IPS DF 19.7 (cell line): ENCODE results near the gene KIF3B.
"Not testable (repeated sequence)": the region's sequence is repeated elsewhere in the genome, so short reads cannot be mapped to it uniquely, and the experiment has no call there.

ENCODE experiments used
- DNase-seq: peaks from one replicate; pipeline ENCODE4 v3.0.0-alpha.2; 2013; ENCODE audit warnings: low read depth, low spot score

KIF3B gene

GRCh38 chr20:32355907-32356621, 78.6 kb downstream of the KIF3B start:
- DNase-seq: not testable (repeated sequence)

- DNase-seq: no peak
Measured at GRCh38 chr20:32356622-32357374, 79.3 kb downstream of the KIF3B start.

GRCh38 chr20:32357375-32357868, 80.0 kb downstream of the KIF3B start:
- DNase-seq: no peak

GRCh38 chr20:32357869-32358631, 80.6 kb downstream of the KIF3B start, which contains the start of gene ASXL1:
Gene ASXL1 (plus strand): TSS chr20:32358331. CDS start chr20:32358776, 445 bp downstream.
- peak; percentile 88 for DNase-seq

- DNase-seq: no peak
Measured at GRCh38 chr20:32358632-32358882, 81.1 kb downstream of the KIF3B start.

- peak; percentile 94 for DNase-seq
Measured at GRCh38 chr20:32358883-32359632, 81.6 kb downstream of the KIF3B start.

DNA sequence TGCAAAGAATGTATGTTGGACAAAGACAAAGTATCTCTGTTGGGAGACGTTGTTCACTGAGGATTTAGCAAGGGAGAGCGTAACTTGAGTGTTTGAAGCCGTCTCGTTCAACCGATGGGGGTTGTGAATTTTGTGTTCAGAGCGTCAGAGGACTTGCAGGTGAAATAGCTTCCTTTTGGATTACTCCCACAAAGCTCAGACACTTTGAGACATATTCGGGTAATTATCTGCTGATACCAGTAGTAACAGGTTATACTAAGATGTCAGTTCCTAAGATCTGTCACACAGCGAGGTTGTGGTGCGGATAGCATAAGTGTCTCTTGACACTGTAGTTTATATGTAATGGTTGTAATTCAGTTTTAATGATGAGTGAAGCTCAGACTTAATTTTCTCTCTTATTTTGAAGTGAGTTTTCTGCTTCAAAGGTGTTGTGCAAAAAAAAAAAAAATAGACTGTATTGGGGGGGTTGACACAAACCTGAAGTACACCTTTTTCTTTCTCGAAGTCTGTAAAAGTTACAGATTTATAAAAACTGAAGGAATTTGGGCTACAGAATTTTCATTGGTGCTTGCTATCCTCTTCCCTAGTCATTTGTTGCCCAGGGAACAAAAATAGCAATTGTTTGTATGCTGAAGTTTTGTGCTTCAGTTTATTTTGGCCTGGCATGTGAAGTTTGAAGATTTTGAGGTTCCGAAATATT, 82.3 kb downstream of the KIF3B start:
- no peak for DNase-seq

DNA sequence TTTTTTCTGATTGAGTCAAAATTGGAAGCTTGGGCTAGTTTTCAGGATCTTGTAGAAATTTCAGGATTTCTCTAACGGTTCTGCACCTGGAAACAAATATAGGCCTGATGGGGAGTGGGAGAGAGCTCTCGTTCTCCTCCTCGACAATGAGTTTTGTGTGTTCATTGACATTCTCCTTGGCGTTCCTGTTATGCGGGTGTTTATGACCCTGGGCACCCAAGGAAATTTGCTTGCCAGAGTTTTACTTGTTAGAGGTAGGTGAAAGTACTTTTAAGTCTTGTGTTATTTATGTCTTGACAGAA, 82.8 kb downstream of the KIF3B start:
- DNase-seq: no peak

- no peak for DNase-seq
Measured at GRCh38 chr20:32362901-32363364, 85.5 kb downstream of the KIF3B start.

DNA sequence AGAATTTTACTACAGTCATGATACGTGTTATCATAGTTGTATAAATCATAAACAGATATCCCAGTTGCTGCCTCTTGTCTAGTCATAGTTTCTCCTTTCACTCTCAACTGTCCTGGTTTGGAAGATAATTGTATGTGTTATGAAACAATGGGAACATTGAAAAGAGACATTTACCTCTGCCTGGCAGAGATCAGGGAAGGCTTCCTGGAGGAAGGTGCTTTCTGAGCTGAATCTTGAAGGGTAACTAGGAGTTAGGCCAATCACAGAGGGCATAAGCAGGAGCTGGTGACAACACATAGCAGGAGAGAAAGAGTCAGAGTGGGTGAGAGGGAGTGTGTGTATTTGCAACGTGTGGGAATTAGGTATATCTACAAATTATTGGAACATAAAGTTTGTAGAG, 86.0 kb downstream of the KIF3B start:
- DNase-seq: no peak

- DNase-seq: no peak
Measured at GRCh38 chr20:32364554-32365208, 87.2 kb downstream of the KIF3B start.

DNA sequence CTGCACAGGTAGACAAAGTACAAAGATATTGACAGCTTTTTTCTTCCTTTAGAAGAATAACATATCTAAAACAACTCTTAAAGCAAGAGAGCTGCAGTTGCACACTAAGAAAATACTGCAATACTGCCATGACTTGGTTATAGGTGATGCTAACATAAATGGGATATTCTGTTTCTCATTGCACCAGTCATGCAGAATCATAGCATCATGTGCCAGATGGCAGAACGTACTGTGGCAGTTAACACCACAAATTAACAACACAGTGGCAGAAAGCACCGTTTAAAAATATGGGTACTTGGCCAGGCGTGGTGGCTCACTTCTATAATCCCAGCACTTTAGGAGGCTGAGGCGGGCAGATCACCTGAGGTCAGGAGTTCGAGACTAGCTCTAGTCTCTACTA, 88.1 kb downstream of the KIF3B start:
- DNase-seq: no peak

- no peak for DNase-seq
Measured at GRCh38 chr20:32366380-32366779, 88.9 kb downstream of the KIF3B start.

DNA sequence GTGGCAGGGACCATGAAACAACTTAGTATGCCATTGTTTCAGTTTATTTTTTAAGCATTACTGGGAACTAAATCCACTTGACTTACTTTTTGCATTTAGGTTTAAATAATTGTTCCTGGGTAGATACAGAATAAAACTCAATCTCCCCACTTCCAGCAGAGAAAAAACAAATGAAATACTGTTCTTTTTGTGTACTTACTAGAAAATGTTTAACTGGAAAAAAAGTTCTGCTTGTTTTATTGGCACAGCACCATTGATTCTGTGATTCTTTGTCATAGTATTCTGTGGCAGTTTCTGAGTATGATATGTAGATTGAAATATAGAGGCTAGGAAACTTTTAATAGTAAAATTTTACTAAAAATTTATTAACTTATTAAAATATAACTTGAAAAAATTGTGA, 90.9 kb downstream of the KIF3B start:
- no peak for DNase-seq

- DNase-seq: no peak
Measured at GRCh38 chr20:32368925-32369324, 91.5 kb downstream of the KIF3B start.

DNA sequence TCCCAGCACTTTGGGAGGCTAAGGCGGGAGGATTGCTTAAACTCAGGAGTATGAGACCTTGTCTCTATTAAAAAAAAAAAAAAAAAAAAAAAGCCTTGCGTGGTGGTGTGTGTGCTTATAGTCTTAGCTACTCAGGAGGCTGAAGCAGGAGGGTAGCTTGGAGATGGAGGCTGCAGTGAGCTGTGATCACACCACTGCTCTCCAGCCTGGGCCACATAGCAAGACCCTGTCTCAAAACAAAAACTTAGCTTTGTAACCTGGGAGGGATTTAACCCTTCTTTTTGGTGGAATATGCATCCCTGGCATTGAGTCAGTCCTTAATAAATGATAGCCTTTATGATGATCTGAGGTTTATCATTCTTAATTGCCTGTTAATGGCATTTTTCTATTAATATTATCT, 93.4 kb downstream of the KIF3B start:
- DNase-seq: no peak

DNA sequence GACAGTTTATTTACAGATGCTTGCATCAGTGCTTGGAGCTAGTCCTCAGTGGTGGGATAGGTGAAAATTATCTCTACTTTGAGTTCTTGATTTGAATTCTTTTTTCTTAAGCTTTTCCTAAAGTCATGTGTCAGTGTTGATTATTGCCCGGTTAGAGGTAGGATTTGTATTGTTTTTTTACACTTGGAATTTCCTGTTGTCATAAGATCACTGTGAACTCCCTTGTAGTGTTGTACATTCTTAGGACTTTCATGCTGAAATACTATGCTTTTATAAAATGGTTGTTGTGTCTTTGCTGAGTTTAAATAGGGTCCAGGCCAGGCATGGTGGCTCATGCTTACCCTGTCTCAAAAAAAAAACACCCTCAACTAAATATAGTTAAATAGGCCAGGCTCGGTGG, 101.0 kb downstream of the KIF3B start:
- no peak for DNase-seq

DNA sequence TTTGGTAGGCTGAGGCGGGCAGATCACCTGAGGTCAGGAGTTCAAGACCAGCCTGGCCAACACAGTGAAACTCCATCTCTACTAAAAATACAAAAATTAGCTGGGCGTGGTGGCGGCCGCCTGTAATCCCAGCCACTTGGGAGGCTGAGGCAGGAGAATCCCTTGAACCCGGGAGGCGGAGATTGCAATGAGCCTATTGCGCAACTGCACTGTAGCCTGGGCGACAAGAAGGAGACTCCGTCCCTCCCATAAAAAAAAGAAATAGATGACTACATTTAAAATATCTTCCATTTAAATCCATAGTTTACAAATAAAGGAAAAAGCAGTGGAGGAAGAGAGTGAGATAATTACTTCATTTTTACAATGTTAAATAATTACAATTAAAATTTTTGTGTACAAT, 102.6 kb downstream of the KIF3B start:
- not testable (repeated sequence) for DNase-seq

DNA sequence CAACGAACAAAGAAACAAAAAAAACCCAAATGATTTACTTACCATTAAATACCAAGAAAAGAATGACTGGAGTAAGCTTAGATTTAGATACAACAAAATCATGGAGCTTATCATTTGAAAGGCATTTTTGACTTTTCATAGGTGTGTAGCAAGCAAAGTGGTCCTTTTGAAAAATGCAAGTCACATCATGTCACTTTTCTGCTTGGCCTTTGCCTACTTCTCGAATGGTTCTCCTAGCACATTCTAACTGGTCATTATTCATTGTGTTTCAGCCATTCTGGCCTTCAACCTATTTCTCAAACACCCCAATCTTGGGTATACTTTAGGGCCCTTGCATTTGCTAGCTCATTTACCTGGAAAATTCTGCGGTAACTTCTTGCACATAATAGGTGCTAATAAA, 103.3 kb downstream of the KIF3B start:
- DNase-seq: no peak

- DNase-seq: no peak
Measured at GRCh38 chr20:32382102-32382950, 104.9 kb downstream of the KIF3B start.
